ENCODE data around the gene CAPN14.

Gene CAPN14

GRCh38 chr2:31230751-31231150, 13.4 kb upstream of the CAPN14 start:
- Mint-ChIP-seq H3K27ac (no peak overlapping the region), H3K27me3 (ENCODE audit: low read depth) (peaks cover 45% of the 10 kb centered on the region), H3K9me3 (no peaks in the 10 kb centered on the region), H3K36me3 (ENCODE audit: low read depth) (no peaks in the 10 kb centered on the region), H3K4me1 (peaks cover 8% of the 10 kb centered on the region), H3K4me3 (no peak overlapping the region)
- TF ChIP-seq, protein P1, sequence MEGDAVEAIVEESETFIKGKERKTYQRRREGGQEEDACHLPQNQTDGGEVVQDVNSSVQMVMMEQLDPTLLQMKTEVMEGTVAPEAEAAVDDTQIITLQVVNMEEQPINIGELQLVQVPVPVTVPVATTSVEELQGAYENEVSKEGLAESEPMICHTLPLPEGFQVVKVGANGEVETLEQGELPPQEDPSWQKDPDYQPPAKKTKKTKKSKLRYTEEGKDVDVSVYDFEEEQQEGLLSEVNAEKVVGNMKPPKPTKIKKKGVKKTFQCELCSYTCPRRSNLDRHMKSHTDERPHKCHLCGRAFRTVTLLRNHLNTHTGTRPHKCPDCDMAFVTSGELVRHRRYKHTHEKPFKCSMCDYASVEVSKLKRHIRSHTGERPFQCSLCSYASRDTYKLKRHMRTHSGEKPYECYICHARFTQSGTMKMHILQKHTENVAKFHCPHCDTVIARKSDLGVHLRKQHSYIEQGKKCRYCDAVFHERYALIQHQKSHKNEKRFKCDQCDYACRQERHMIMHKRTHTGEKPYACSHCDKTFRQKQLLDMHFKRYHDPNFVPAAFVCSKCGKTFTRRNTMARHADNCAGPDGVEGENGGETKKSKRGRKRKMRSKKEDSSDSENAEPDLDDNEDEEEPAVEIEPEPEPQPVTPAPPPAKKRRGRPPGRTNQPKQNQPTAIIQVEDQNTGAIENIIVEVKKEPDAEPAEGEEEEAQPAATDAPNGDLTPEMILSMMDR (IDR thresholded peaks at IDR 0.05; ENCODE audit: unreplicated experiment in 3 of 3), result no peak

- H3K27me3 Mint-ChIP-seq (ENCODE audit: low read depth), result peaks cover 46% of the 10 kb centered on the region
- H3K4me3 Mint-ChIP-seq, result no peak overlapping the region
- H3K36me3 Mint-ChIP-seq (ENCODE audit: low read depth), result no peaks in the 10 kb centered on the region
These were observed 11.4 kb upstream of the CAPN14 start for GRCh38 chr2:31228717-31229116.

DNA sequence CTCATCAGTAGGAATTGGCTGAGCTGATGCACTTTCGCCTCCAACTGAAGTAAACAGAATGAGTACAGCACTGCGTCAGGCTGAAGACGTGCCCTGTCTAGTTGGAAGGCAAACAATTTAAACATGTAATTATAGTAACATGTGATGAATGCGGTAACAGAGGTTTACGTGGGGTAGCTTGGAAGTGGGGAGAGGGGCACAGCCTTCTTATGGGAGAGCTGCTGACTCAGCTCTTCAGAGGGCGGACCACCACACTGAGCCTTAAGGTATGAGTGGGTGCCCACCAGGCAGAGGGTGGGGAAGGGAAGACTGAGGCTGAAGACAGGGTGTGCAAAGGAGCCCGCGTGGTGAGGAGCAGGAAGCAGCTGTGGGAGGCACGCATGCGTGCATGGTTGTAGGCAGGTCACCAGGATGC, 10.4 kb upstream of the CAPN14 start:
- peaks cover 49% of the 10 kb centered on the region for H3K27me3 Mint-ChIP-seq (ENCODE audit: low read depth)
- H3K9me3 Mint-ChIP-seq, result no peaks in the 10 kb centered on the region
- H3K4me3 Mint-ChIP-seq, result no peak overlapping the region
- H3K4me1 Mint-ChIP-seq, result no peaks in the 10 kb centered on the region
- no peaks in the 10 kb centered on the region for H3K36me3 Mint-ChIP-seq (ENCODE audit: low read depth)
- H3K27ac Mint-ChIP-seq, result no peak overlapping the region
- TF ChIP-seq, protein P1 (IDR thresholded peaks at IDR 0.05; ENCODE audit: unreplicated experiment in 3 of 3), result no peak

More at GRCh38 chr2:31228717-31229116, 11.4 kb upstream of the CAPN14 start:
- no peaks in the 10 kb centered on the region for H3K4me1 Mint-ChIP-seq
- H3K9me3 Mint-ChIP-seq, result no peaks in the 10 kb centered on the region
- H3K27ac Mint-ChIP-seq, result no peak overlapping the region
- TF ChIP-seq, protein P1 (IDR thresholded peaks at IDR 0.05; ENCODE audit: unreplicated experiment in 3 of 3), result no peak

DNA sequence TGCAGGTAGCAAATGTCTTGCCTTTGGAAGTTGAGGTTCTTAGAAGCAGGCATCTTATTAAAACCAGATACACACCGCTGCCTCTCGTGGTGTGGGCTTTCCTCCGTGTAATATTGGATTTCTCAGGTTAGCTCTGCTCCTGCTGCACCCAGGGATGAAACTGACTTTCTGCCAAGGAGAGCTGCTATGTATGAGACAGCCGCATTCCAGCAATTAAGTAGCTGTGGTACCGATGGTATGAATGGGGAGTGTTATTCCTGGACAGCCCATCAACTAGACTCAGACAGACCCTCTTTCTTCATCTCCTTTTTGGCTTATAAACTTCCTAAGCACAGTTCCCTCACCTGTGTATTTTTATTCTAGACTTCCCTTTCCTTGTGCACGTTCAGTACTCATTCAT, 9.8 kb upstream of the CAPN14 start:
- Mint-ChIP-seq H3K9me3 (no peaks in the 10 kb centered on the region), H3K4me1 (no peaks in the 10 kb centered on the region), H3K36me3 (ENCODE audit: low read depth) (no peaks in the 10 kb centered on the region), H3K27me3 (ENCODE audit: low read depth) (peaks cover 55% of the 10 kb centered on the region), H3K4me3 (no peak overlapping the region), H3K27ac (no peak overlapping the region)
- TF ChIP-seq, protein P1 (IDR thresholded peaks at IDR 0.05; ENCODE audit: unreplicated experiment in 3 of 3), result no peak

DNA sequence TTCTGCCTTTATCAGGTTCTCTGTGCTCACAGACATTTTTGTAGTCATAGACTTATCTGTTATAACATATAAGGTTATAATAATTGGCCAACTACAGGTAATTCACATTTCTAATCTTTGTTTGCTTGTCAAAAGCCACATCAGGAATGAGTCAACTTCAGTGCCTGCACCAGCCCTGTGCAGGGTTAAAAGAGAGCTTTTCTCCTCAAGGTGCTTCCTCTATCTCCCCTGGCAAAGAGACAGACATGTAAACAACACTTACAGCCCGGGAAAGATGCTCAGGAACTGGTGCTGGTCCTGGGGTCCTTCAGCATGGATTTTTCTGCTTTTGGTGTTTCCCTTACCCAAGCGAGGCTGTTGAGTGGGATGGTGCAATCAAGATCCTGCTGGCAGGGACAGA, 9.0 kb upstream of the CAPN14 start:
- Mint-ChIP-seq H3K27me3 (ENCODE audit: low read depth) (peaks cover 62% of the 10 kb centered on the region), H3K4me1 (no peaks in the 10 kb centered on the region), H3K4me3 (no peak overlapping the region), H3K9me3 (no peaks in the 10 kb centered on the region), H3K36me3 (ENCODE audit: low read depth) (no peaks in the 10 kb centered on the region), H3K27ac (no peak overlapping the region)
- TF ChIP-seq, protein P1 (IDR thresholded peaks at IDR 0.05; ENCODE audit: unreplicated experiment in 3 of 3), result no peak

DNA sequence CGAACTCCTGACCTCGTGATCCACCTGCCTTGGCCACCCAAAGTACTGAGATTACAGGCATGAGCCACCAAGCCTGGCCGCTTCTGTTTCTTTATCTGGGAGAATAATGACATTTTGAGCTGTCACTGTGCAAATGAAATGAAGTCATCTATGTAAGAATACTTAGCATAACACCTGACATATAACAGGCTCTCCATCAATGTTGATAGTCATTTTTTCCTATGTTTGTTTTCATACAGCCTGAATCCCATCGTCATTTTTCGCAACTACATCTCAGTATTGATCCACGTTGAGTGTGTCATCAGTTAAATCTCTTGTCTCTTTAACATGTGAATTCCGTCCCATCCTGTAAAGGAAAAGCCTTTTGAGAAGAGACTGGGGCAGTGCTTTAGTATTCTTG, 6.4 kb upstream of the CAPN14 start:
- Mint-ChIP-seq H3K9me3 (no peaks in the 10 kb centered on the region), H3K27me3 (ENCODE audit: low read depth) (peaks cover 70% of the 10 kb centered on the region), H3K27ac (no peak overlapping the region), H3K36me3 (ENCODE audit: low read depth) (no peaks in the 10 kb centered on the region), H3K4me3 (no peak overlapping the region), H3K4me1 (no peaks in the 10 kb centered on the region)
- TF ChIP-seq, protein P1 (IDR thresholded peaks at IDR 0.05; ENCODE audit: unreplicated experiment in 3 of 3), result no peak
